ENCODE data around the gene PTPRD. TPM values are rescaled to one million over a fixed set of nuclear protein-coding genes. Genes with fewer than 3 reads are reported as not detected.

PTPRD gene
- total RNA-seq, 1 experiment from 2014 or later, result 69.6 TPM

DNA sequence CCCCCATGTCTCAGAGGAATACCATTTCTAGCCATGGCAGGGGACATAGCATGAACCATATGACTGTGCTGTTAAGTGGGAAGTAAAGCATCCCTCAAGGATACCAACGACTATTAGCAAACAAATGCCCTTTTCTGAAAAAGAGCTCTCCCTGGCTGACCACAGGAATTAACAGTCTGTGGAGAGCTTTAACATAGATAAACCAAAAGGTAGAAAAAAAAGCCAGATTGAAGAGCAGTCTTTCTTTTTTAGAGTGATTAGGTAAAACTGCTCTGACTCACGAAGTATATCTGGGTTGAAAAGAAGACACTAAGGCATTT is 2280.5 kb downstream of the PTPRD start (continued):
- TF ChIP-seq, protein P1, sequence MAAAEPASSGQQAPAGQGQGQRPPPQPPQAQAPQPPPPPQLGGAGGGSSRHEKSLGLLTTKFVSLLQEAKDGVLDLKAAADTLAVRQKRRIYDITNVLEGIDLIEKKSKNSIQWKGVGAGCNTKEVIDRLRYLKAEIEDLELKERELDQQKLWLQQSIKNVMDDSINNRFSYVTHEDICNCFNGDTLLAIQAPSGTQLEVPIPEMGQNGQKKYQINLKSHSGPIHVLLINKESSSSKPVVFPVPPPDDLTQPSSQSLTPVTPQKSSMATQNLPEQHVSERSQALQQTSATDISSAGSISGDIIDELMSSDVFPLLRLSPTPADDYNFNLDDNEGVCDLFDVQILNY (CRISPR knock-in tag; IDR thresholded peaks at IDR 0.05), result no peak
- no peak for TF ChIP-seq ZNF121 (CRISPR knock-in tag; IDR thresholded peaks at IDR 0.05)
- no peak for TF ChIP-seq KAT7 (CRISPR knock-in tag; IDR thresholded peaks at IDR 0.05; ENCODE audit: borderline replicate concordance)
- TF ChIP-seq EMX1 (CRISPR knock-in tag; IDR thresholded peaks at IDR 0.05), result no peak
- TF ChIP-seq, protein P2, sequence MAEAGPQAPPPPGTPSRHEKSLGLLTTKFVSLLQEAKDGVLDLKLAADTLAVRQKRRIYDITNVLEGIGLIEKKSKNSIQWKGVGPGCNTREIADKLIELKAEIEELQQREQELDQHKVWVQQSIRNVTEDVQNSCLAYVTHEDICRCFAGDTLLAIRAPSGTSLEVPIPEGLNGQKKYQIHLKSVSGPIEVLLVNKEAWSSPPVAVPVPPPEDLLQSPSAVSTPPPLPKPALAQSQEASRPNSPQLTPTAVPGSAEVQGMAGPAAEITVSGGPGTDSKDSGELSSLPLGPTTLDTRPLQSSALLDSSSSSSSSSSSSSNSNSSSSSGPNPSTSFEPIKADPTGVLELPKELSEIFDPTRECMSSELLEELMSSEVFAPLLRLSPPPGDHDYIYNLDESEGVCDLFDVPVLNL (CRISPR knock-in tag; IDR thresholded peaks at IDR 0.05; ENCODE audit: borderline replicate concordance, low read depth), result no peak

DNA sequence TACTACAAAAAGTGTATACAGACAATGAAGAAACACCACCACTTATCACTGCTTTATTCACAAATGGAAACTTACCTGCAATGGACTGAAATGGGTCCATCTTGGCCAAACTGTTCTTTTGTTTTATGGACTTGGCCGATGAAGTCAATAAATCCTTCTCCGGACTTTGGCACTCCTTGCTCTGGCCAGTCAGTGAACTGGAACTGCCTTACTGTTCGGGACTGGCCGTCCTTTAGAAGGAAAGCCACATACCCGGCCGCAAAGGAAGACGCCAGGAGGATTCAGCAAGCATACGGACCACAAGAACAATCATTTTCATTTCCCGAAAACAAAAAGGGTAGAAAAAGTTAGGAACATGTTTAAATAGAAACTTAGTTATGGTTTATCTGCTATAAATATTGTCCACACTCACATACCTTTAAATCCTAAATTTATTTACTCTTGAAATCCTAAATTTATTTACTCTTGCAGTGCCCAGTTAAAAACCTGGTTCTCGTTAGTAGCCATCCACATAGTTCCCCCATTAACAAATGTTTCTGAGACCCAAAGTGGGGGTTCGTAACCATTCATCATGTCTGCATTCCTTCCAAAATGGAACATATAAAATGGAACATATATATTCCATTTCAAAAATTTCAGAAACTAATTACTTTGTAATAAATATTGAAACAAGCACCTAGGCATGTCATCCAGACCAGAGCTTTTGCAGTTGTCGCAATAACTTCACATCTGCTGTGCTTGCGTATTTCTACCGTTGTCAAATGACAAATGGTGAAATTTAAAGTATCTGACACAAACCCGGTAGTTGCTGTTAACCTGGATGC is 2281.1 kb downstream of the PTPRD start:
- no peak overlapping the region for H3K27ac Mint-ChIP-seq
- no peak overlapping the region for H3K4me3 Mint-ChIP-seq
- POLR2A ChIA-PET, result no interaction called here
- no peak for ATAC-seq
- H3K9me3 Mint-ChIP-seq, result no peaks in the 10 kb centered on the region
- no peak for DNase-seq (ENCODE audit: low spot score)
- TF ChIP-seq RORB (CRISPR knock-in tag; IDR thresholded peaks at IDR 0.05) (no peak), NR1H2 (CRISPR knock-in tag; IDR thresholded peaks at IDR 0.05) (no peak), NFATC4 (CRISPR knock-in tag; IDR thresholded peaks at IDR 0.05) (no peak), TEAD1 (CRISPR knock-in tag; IDR thresholded peaks at IDR 0.05) (no peak), NR2C2 (CRISPR knock-in tag; IDR thresholded peaks at IDR 0.05) (no peak), NFE2L1 (CRISPR knock-in tag; IDR thresholded peaks at IDR 0.05) (no peak), NR3C1 (CRISPR knock-in tag; conservative IDR thresholded peaks at IDR 0.05; ENCODE audit: low read depth) (no peak), ZNF138 (CRISPR knock-in tag; conservative IDR thresholded peaks at IDR 0.05) (no peak), JUN (CRISPR knock-in tag; IDR thresholded peaks at IDR 0.05) (no peak), OVOL2 (CRISPR knock-in tag; IDR thresholded peaks at IDR 0.05; ENCODE audit: borderline replicate concordance) (no peak), ZNF671 (CRISPR knock-in tag; IDR thresholded peaks at IDR 0.05) (no peak), ETV6 (CRISPR knock-in tag; IDR thresholded peaks at IDR 0.05) (no peak), PRRX2 (CRISPR knock-in tag; IDR thresholded peaks at IDR 0.05) (no peak), SOX15 (CRISPR knock-in tag; IDR thresholded peaks at IDR 0.05) (no peak), TCF7 (CRISPR knock-in tag; IDR thresholded peaks at IDR 0.05; ENCODE audit: low read depth) (no peak)
- TF ChIP-seq, protein P3, sequence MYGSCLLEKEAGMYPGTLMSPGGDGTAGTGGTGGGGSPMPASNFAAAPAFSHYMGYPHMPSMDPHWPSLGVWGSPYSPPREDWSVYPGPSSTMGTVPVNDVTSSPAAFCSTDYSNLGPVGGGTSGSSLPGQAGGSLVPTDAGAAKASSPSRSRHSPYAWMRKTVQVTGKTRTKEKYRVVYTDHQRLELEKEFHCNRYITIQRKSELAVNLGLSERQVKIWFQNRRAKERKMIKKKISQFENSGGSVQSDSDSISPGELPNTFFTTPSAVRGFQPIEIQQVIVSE (CRISPR knock-in tag; IDR thresholded peaks at IDR 0.05; ENCODE audit: borderline replicate concordance), result no peak
- TF ChIP-seq, protein P4, sequence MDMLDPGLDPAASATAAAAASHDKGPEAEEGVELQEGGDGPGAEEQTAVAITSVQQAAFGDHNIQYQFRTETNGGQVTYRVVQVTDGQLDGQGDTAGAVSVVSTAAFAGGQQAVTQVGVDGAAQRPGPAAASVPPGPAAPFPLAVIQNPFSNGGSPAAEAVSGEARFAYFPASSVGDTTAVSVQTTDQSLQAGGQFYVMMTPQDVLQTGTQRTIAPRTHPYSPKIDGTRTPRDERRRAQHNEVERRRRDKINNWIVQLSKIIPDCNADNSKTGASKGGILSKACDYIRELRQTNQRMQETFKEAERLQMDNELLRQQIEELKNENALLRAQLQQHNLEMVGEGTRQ (CRISPR knock-in tag; IDR thresholded peaks at IDR 0.05), result no peak
- TF ChIP-seq, protein P5, sequence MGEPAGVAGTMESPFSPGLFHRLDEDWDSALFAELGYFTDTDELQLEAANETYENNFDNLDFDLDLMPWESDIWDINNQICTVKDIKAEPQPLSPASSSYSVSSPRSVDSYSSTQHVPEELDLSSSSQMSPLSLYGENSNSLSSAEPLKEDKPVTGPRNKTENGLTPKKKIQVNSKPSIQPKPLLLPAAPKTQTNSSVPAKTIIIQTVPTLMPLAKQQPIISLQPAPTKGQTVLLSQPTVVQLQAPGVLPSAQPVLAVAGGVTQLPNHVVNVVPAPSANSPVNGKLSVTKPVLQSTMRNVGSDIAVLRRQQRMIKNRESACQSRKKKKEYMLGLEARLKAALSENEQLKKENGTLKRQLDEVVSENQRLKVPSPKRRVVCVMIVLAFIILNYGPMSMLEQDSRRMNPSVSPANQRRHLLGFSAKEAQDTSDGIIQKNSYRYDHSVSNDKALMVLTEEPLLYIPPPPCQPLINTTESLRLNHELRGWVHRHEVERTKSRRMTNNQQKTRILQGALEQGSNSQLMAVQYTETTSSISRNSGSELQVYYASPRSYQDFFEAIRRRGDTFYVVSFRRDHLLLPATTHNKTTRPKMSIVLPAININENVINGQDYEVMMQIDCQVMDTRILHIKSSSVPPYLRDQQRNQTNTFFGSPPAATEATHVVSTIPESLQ (CRISPR knock-in tag; IDR thresholded peaks at IDR 0.05), result no peak
- TF ChIP-seq, protein P6, sequence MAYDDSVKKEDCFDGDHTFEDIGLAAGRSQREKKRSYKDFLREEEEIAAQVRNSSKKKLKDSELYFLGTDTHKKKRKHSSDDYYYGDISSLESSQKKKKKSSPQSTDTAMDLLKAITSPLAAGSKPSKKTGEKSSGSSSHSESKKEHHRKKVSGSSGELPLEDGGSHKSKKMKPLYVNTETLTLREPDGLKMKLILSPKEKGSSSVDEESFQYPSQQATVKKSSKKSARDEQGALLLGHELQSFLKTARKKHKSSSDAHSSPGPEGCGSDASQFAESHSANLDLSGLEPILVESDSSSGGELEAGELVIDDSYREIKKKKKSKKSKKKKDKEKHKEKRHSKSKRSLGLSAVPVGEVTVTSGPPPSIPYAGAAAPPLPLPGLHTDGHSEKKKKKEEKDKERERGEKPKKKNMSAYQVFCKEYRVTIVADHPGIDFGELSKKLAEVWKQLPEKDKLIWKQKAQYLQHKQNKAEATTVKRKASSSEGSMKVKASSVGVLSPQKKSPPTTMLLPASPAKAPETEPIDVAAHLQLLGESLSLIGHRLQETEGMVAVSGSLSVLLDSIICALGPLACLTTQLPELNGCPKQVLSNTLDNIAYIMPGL (CRISPR knock-in tag; IDR thresholded peaks at IDR 0.05), result no peak
- H3K36me3 Mint-ChIP-seq, result peaks cover 2% of the 10 kb centered on the region; the same call in 1 of the 2 replicates
- H3K27me3 Mint-ChIP-seq (ENCODE audit: low read depth), result no peaks in the 10 kb centered on the region; the same call in 1 of the 2 replicates
- peaks cover 5% of the 10 kb centered on the region for H3K4me1 Mint-ChIP-seq
- CTCF ChIA-PET, result no interaction called here
